HepG2 (cell line): ENCODE measurements around the gene ADAMTS13. TPM values are rescaled to one million over a fixed set of nuclear protein-coding genes. Genes with fewer than 3 reads are reported as not detected.
A peak's percentile ranks its signal among the peaks of the same experiment; 100 is the strongest.

Source experiments
- ATAC-seq: fragments of 200-7000 bp; cut with Tn5 transposase; 3 replicates; pipeline ENCODE4 v1.9.1; 2020; ENCODE audit warnings: mild to moderate bottlenecking, moderate library complexity
- BruUV-seq: library from RNA; stranded (reverse); fragments of 400-500 nt; replicated peaks from 2 replicates; lab custom pipeline; 2021; lab: Mats Ljungman, UMichigan
- CTCF ChIA-PET: fragments of 300-600 bp; formaldehyde crosslinking; extraction: SDS; loops from one replicate; lab custom pipeline; 2021; ENCODE audit warnings: low total read pairs, inconsistent platforms, low intra/inter-chr PET ratio; lab: Yijun Ruan, JAX
- POLR2A ChIA-PET: fragments of 350-600 bp; sonication (Branson Sonifier 250); formaldehyde crosslinking; loops from one replicate; lab custom pipeline; 2020; ENCODE audit warnings: antibody characterized with exemption, inconsistent platforms; lab: Yijun Ruan, JAX
- DNase-seq: peaks from one replicate; pipeline ENCODE4 v3.0.0-alpha.2; 2015; ENCODE audit warnings: low spot score
- FAIRE-seq: peaks from 3 replicates; lab custom pipeline; 2011; peaks lifted over from hg19 to GRCh38; lab: Jason Lieb, UNC
- H2AFZ ChIP-seq: one replicate; pipeline ENCODE4 v1.6.1; 2011; ENCODE audit warnings: low read length, inconsistent platforms
- H3K27ac ChIP-seq: fragments of 300-600 bp; 3 replicates; pipeline ENCODE4 v1.8.0; 2011; ENCODE audit warnings: mixed run types, mild to moderate bottlenecking, mixed read lengths, low read length, inconsistent platforms; ENCODE audit not compliant: insufficient read depth; ENCODE audit errors: extremely low read length
- H3K27me3 ChIP-seq, 2 experiments: fragments of 200-600 bp in 1 of 2; 2 replicates in 1 of 2; 3 replicates in 1 of 2; pipeline versions ENCODE4 v1.6.0 to v1.8.0; 2011; ENCODE audit warnings: low read length in 2 of 2, mild to moderate bottlenecking in 2 of 2, moderate library complexity in 2 of 2, inconsistent platforms in 1 of 2; ENCODE audit not compliant: insufficient read depth in 2 of 2, control insufficient read depth in 1 of 2
- H3K36me3 ChIP-seq, 2 experiments: fragments of 200-600 bp in 1 of 2; replicated peaks in 1 of 2; 2 replicates in 1 of 2; 3 replicates in 1 of 2; pipeline versions ENCODE4 v1.5.1 to v1.8.0; 2011; ENCODE audit warnings: low read length in 2 of 2, inconsistent platforms in 1 of 2; ENCODE audit not compliant: insufficient read depth in 2 of 2, control insufficient read depth in 1 of 2
- H3K4me1 ChIP-seq: 2 replicates; pipeline ENCODE4 v1.5.1; 2012; ENCODE audit warnings: low read length, inconsistent platforms; ENCODE audit not compliant: insufficient read depth
- H3K4me2 ChIP-seq: 2 replicates; pipeline ENCODE4 v1.6.0; 2011; ENCODE audit warnings: low read depth, low read length, inconsistent platforms
- H3K4me3 ChIP-seq, 3 experiments: fragments of 200-600 bp in 1 of 3; sonication (generic), shearing (Covaris generic) in 1 of 3; replicated peaks in 1 of 3; 2 replicates each; pipeline ENCODE4 v1.5.1; 2011 to 2016; ENCODE audit warnings: low read length in 3 of 3, inconsistent platforms in 2 of 3, low read depth in 2 of 3, mild to moderate bottlenecking in 2 of 3, control low read depth in 1 of 3, mixed read lengths in 1 of 3; ENCODE audit not compliant: insufficient read depth in 1 of 3
- H3K79me2 ChIP-seq: one replicate; pipeline ENCODE4 v1.6.1; 2011; ENCODE audit warnings: low read length, inconsistent platforms; ENCODE audit not compliant: insufficient read depth
- H3K9ac ChIP-seq: 2 replicates; pipeline ENCODE4 v1.6.0; 2011; ENCODE audit warnings: mild to moderate bottlenecking, low read depth, low read length, inconsistent platforms; ENCODE audit not compliant: insufficient read depth
- H3K9me3 ChIP-seq: 2 replicates; pipeline ENCODE4 v1.5.1; 2012; ENCODE audit warnings: mild to moderate bottlenecking, low read length
- H4K20me1 ChIP-seq: 2 replicates; pipeline ENCODE4 v1.6.0; 2011; ENCODE audit warnings: inconsistent platforms, mild to moderate bottlenecking, low read length, moderate library complexity; ENCODE audit not compliant: insufficient read depth
- BCL6 ChIP-seq: IDR thresholded peaks from 2 replicates; pipeline ENCODE4 v1.6.1; 2016; ENCODE audit warnings: missing genetic modification reagents, missing compliant biosample characterization
- RARA ChIP-seq: IDR thresholded peaks from 2 replicates; pipeline ENCODE4 v1.6.1; 2016; ENCODE audit warnings: missing genetic modification reagents, missing compliant biosample characterization
- RXRA ChIP-seq: sonication (generic); formaldehyde crosslinking; IDR thresholded peaks from 2 replicates; pipeline ENCODE4 v1.5.1; 2020; ENCODE audit warnings: missing genetic modification reagents
- ZKSCAN1 ChIP-seq: fragments of 150-350 bp; IDR thresholded peaks from 2 replicates; pipeline ENCODE4 v1.6.1; 2014; ENCODE audit warnings: low read length
- ZNF615 ChIP-seq: sonication (generic); formaldehyde crosslinking; IDR thresholded peaks from 2 replicates; pipeline ENCODE4 v1.5.0; 2020; ENCODE audit warnings: mild to moderate bottlenecking, missing genetic modification reagents, borderline replicate concordance
- ZNF773 ChIP-seq: sonication (generic); formaldehyde crosslinking; IDR thresholded peaks from 2 replicates; pipeline ENCODE4 v1.4.0; 2020; ENCODE audit warnings: missing genetic modification reagents, borderline replicate concordance
- WGBS: methylation state at CpG from one replicate; pipeline ENCODE4 v1.1.6; 2017; ENCODE audit warnings: low lambda C conversion rate; 5-methylcytosine and 5-hydroxymethylcytosine counted together
- in situ Hi-C: cut with HindIII; loops from 2 replicates; pipeline ENCODE4 v1.10.0; 2017; ENCODE audit warnings: low pct_unique_long_range_greater_than_20kb; ENCODE audit not compliant: extremely low pct_ligation_motif_present
- intact Hi-C: fragments of 100-400 bp; cut with micrococcal nuclease; formaldehyde crosslinking; loops from one replicate; pipeline ENCODE4 v1.10.0; 2022; ENCODE audit not compliant: unreplicated experiment
- polyA plus RNA-seq, 8 experiments: library from polyadenylated mRNA; depleted of rRNA in 3 of 8; stranded (reverse) in 7 of 8; unstranded in 1 of 8; fragments of >200 nt; fragmentation: Illumina TruSeq in 4 of 8; extraction: Trizol in 4 of 8; gene quantifications; 2 replicates each; pipeline versions ENCODE4 v1.2.1 to v1.2.3, GENCODE V29; 2011 to 2016; ENCODE audit warnings: low read depth in 4 of 8, missing spikeins in 1 of 8, mixed read lengths in 1 of 8; ENCODE audit not compliant: insufficient read depth in 1 of 8
- total RNA-seq, 5 experiments: library from RNA; depleted of rRNA; stranded (reverse); fragments of >200 nt; fragmentation: Illumina TruSeq; extraction: Trizol; gene quantifications; 2 replicates each; pipeline ENCODE4 v1.2.3, GENCODE V29; 2016; ENCODE audit warnings: low read depth in 1 of 5
- TF ChIP-seq, protein P1 (sequence below): sonication (generic); formaldehyde crosslinking; IDR thresholded peaks from 2 replicates; pipeline ENCODE4 v1.4.0; 2020; ENCODE audit warnings: missing genetic modification reagents
- TF ChIP-seq, protein P2 (sequence below): sonication (generic); formaldehyde crosslinking; IDR thresholded peaks from 2 replicates; pipeline ENCODE4 v1.4.0; 2020; ENCODE audit warnings: missing genetic modification reagents

Gene ADAMTS13
- total and polyA plus RNA-seq, 2 of the 13 experiments (the other 11 are each of a cell fraction or from before 2014, with no cell fraction given) = 0.91 to 4.5 TPM

DNA sequence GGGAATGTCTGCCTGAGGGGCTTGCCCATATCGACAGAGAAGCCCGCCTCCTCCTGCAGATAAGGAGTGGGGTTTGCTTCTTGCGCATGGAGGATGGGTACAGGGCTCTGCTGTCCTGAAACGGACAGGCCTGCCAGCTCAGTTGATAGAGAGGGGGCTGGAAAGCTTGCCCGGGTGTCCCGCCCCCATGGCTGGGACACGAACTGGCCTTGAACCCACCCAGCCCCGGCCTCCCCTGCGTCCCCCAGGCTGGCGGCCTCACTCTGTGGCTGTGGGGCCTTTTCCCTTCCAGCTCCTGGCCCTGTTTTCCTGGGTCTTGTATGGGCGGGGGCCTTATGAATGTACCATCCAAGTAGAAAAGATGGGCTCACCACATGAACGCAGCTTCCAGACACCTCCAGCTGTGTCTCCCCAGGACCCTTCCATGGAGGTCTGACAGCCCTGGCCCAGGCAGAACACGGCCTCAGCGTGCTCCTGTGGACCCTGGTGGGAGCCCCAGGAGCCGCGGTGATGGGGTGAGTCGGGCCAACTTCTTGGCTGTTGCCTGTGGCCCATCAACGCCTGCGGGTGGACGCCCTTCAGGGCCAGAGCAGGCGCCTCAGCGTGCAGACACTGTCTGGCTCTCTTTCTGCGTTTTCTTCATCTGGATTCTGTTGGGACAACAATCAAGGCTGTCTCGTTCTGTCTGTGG is 72.6 kb downstream of the ADAMTS13 start:
- in situ Hi-C loops (no loop called here), intact Hi-C loops (no loop called here)
- no peak overlapping the region; the same call in 1 of the 2 replicates for H3K4me2 ChIP-seq
- no peak overlapping the region for H3K9ac ChIP-seq
- no peak overlapping the region for H3K27ac ChIP-seq
- H2AFZ ChIP-seq = no peak overlapping the region
- H3K9me3 ChIP-seq = no peaks in the 10 kb centered on the region
- WGBS = 0% methylated on average over 3 of the region's 24 CpGs
- ChIA-PET CTCF (no interaction called here), POLR2A (interaction anchor here (1.3 kb wide), 1 partner anchor 147 kb away, joined by 3 read pairs; the partner anchor contains the start of genes MED22 and RPL7A)
- TF ChIP-seq, protein P1, sequence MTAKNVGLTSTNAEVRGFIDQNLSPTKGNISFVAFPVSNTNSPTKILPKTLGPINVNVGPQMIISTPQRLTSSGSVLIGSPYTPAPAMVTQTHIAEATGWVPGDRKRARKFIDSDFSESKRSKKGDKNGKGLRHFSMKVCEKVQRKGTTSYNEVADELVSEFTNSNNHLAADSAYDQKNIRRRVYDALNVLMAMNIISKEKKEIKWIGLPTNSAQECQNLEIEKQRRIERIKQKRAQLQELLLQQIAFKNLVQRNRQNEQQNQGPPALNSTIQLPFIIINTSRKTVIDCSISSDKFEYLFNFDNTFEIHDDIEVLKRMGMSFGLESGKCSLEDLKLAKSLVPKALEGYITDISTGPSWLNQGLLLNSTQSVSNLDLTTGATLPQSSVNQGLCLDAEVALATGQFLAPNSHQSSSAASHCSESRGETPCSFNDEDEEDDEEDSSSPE (CRISPR knock-in tag) = no peak
- TF ChIP-seq BCL6 (peak; percentile 22; the same call in 1 of the 2 replicates), ZKSCAN1 (no peak), RARA (CRISPR knock-in tag) (peak; percentile 84), ZNF615 (no peak), RXRA (CRISPR knock-in tag) (peak; percentile 50; the same call in 1 of the 2 replicates), ZNF773 (no peak)
- TF ChIP-seq, protein P2, sequence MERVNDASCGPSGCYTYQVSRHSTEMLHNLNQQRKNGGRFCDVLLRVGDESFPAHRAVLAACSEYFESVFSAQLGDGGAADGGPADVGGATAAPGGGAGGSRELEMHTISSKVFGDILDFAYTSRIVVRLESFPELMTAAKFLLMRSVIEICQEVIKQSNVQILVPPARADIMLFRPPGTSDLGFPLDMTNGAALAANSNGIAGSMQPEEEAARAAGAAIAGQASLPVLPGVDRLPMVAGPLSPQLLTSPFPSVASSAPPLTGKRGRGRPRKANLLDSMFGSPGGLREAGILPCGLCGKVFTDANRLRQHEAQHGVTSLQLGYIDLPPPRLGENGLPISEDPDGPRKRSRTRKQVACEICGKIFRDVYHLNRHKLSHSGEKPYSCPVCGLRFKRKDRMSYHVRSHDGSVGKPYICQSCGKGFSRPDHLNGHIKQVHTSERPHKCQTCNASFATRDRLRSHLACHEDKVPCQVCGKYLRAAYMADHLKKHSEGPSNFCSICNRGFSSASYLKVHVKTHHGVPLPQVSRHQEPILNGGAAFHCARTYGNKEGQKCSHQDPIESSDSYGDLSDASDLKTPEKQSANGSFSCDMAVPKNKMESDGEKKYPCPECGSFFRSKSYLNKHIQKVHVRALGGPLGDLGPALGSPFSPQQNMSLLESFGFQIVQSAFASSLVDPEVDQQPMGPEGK (CRISPR knock-in tag) = peak; percentile 75
- no TSS peak for BruUV-seq
- H3K79me2 ChIP-seq = no peaks in the 10 kb centered on the region
- peaks cover 15 to 65% of the 10 kb centered on the region in 2 experiments for H3K27me3 ChIP-seq
- DNase-seq (peak; percentile 16), ATAC-seq (no peak), FAIRE-seq (no peak)
- peaks cover 78% of the 10 kb centered on the region for H3K4me1 ChIP-seq
- H4K20me1 ChIP-seq = no peaks in the 10 kb centered on the region
- H3K36me3 ChIP-seq = no peaks in the 10 kb centered on the region
- no peak overlapping the region for H3K4me3 ChIP-seq
